SU-DHL-6 (cell line): ENCODE data around the gene CZIB.
A peak's percentile ranks its signal among the peaks of the same experiment; 100 is the strongest.

ENCODE experiments used
- H2AFZ ChIP-seq: fragments of 200-600 bp; sonication (generic); 2 replicates; pipeline ENCODE4 v1.6.1; 2014; ENCODE audit warnings: low read depth, mild to moderate bottlenecking, moderate library complexity, mixed read lengths, antibody characterized with exemption, low read length; ENCODE audit not compliant: severe bottlenecking
- H3F3A ChIP-seq: fragments of 200-600 bp; shearing (Covaris generic); 2 replicates; pipeline ENCODE4 v1.6.0; 2016; ENCODE audit warnings: antibody characterized with exemption, mild to moderate bottlenecking; ENCODE audit not compliant: insufficient read depth
- H3K27ac ChIP-seq: fragments of 200-600 bp; sonication (generic); 2 replicates; pipeline ENCODE4 v1.5.1; 2016; ENCODE audit warnings: low read depth, mild to moderate bottlenecking, low read length, moderate library complexity, mixed read lengths
- H3K27me3 ChIP-seq: fragments of 200-600 bp; sonication (generic), shearing (Covaris generic); 2 replicates; pipeline ENCODE4 v1.6.0; 2014; ENCODE audit warnings: mild to moderate bottlenecking, low read length
- H3K36me3 ChIP-seq: fragments of 200-600 bp; sonication (generic); 2 replicates; pipeline ENCODE4 v1.6.1; 2014; ENCODE audit warnings: mild to moderate bottlenecking, low read length, mixed read lengths
- H3K4me2 ChIP-seq: fragments of 300-600, 200-600 bp; shearing (Covaris generic), sonication (generic); 2 replicates; pipeline ENCODE4 v1.6.0; 2014; ENCODE audit warnings: low read length, low read depth, mild to moderate bottlenecking; ENCODE audit not compliant: poor library complexity, severe bottlenecking
- H3K4me3 ChIP-seq: fragments of 200-600 bp; sonication (generic); 2 replicates; pipeline ENCODE4 v1.5.1; 2014; ENCODE audit warnings: antibody characterized with exemption, low read length, mild to moderate bottlenecking, mixed read lengths; ENCODE audit not compliant: insufficient read depth, poor library complexity, severe bottlenecking
- H3K79me2 ChIP-seq: fragments of 200-600 bp; sonication (generic); 2 replicates; pipeline ENCODE4 v1.6.1; 2014; ENCODE audit warnings: mild to moderate bottlenecking, low read length, moderate library complexity; ENCODE audit not compliant: insufficient read depth
- H3K9ac ChIP-seq: fragments of 200-600 bp; sonication (generic); 2 replicates; pipeline ENCODE4 v1.7.0; 2014; ENCODE audit warnings: mild to moderate bottlenecking, low read length
- H3K9me2 ChIP-seq: fragments of 200-600 bp; sonication (generic); replicated peaks from 2 replicates; pipeline ENCODE4 v1.6.1; 2014; ENCODE audit warnings: low read length; ENCODE audit not compliant: insufficient read depth
- H3K9me3 ChIP-seq: fragments of 200-600 bp; sonication (generic); 2 replicates; pipeline ENCODE4 v1.6.1; 2014; ENCODE audit warnings: low read length, mixed read lengths; ENCODE audit not compliant: insufficient read depth
- H4K20me1 ChIP-seq: fragments of 200-600 bp; sonication (generic); 2 replicates; pipeline ENCODE4 v1.6.1; 2014; ENCODE audit warnings: low read depth, mild to moderate bottlenecking, antibody characterized with exemption, low read length, moderate library complexity, mixed read lengths
- EZH2phosphoT487 ChIP-seq: fragments of 200-600 bp; sonication (generic), shearing (Covaris generic); conservative IDR thresholded peaks from 2 replicates; pipeline ENCODE4 v1.6.1; 2018; ENCODE audit warnings: mild to moderate bottlenecking, antibody characterized with exemption, low read length, moderate library complexity, mixed read lengths
- TF ChIP-seq, protein P1 (sequence below): fragments of 200-600 bp; sonication (generic); IDR thresholded peaks from one replicate; pipeline ENCODE4 v1.5.1; 2017; ENCODE audit warnings: antibody characterized with exemption, mild to moderate bottlenecking, low read length, moderate library complexity; ENCODE audit not compliant: insufficient read depth, poor library complexity, severe bottlenecking

The CZIB gene

DNA sequence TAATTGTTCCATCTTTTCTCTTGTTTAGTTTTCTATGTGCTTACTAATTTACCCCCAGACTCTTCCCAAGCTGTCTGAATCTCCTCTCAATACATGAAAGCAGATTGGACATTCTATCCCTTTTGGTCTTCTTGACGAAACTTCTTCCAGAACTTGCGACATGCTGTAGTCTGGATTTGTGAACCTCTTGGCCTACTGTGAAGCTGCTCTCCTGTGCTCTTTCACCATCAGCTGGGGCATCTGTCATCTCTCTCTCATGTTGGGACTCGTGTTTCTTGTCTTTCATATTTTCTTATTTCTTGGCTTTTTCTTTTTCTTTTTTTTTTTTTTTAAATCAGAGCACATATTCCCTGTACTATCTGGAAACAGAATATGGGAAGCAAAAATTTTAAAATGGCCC is 17.0 kb downstream of the CZIB start:
- Histone ChIP-seq H3K27ac (no peak overlapping the region), H3K36me3 (peaks cover 57% of the 10 kb centered on the region), H2AFZ (no peak overlapping the region), H3K79me2 (no peaks in the 10 kb centered on the region), H3F3A (peaks cover 3% of the 10 kb centered on the region; the same call in 1 of the 2 replicates), H3K9ac (no peak overlapping the region), H3K27me3 (no peaks in the 10 kb centered on the region), H3K9me3 (peaks cover 20% of the 10 kb centered on the region; the same call in 1 of the 2 replicates), H3K9me2 (no peaks in the 10 kb centered on the region), H3K4me2 (no peak overlapping the region), H4K20me1 (no peaks in the 10 kb centered on the region), H3K4me3 (no peak overlapping the region)
- TF ChIP-seq, protein P1, sequence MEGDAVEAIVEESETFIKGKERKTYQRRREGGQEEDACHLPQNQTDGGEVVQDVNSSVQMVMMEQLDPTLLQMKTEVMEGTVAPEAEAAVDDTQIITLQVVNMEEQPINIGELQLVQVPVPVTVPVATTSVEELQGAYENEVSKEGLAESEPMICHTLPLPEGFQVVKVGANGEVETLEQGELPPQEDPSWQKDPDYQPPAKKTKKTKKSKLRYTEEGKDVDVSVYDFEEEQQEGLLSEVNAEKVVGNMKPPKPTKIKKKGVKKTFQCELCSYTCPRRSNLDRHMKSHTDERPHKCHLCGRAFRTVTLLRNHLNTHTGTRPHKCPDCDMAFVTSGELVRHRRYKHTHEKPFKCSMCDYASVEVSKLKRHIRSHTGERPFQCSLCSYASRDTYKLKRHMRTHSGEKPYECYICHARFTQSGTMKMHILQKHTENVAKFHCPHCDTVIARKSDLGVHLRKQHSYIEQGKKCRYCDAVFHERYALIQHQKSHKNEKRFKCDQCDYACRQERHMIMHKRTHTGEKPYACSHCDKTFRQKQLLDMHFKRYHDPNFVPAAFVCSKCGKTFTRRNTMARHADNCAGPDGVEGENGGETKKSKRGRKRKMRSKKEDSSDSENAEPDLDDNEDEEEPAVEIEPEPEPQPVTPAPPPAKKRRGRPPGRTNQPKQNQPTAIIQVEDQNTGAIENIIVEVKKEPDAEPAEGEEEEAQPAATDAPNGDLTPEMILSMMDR, result no peak
- TF ChIP-seq EZH2phosphoT487, result no peak

DNA sequence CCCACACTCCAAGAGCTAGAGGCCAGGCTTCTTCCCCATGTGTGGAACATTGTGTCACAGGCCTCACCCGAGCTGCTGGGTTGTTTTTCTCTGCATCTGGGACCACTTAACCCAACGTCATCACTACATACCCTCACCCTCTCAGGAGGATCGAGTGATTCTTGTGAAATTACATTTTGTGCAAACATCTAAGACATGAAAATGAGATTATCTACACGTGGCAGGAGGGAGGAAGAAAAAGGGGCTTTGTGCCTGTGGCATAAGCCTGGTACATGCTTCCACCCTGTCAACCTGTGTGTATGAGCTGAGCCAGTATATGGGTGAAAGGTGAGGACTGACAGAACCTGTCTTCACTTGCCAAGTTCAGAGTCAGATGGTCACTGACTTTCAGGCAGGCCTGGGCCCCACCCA is 22.2 kb downstream of the CZIB start:
- no peaks in the 10 kb centered on the region for H3K79me2 ChIP-seq
- H2AFZ ChIP-seq, result no peak overlapping the region
- H3K27me3 ChIP-seq, result no peaks in the 10 kb centered on the region
- peaks cover 3% of the 10 kb centered on the region; the same call in 1 of the 2 replicates for H3F3A ChIP-seq
- no peaks in the 10 kb centered on the region for H3K9me3 ChIP-seq
- no peak overlapping the region for H3K9ac ChIP-seq
- TF ChIP-seq EZH2phosphoT487, result no peak
- TF ChIP-seq, protein P1, result no peak
- H3K4me2 ChIP-seq, result peak overlapping the region; percentile 90
- H3K9me2 ChIP-seq, result no peaks in the 10 kb centered on the region
- H3K27ac ChIP-seq, result no peak overlapping the region
- no peaks in the 10 kb centered on the region for H4K20me1 ChIP-seq
- H3K36me3 ChIP-seq, result peaks cover 9% of the 10 kb centered on the region
- no peak overlapping the region for H3K4me3 ChIP-seq

DNA sequence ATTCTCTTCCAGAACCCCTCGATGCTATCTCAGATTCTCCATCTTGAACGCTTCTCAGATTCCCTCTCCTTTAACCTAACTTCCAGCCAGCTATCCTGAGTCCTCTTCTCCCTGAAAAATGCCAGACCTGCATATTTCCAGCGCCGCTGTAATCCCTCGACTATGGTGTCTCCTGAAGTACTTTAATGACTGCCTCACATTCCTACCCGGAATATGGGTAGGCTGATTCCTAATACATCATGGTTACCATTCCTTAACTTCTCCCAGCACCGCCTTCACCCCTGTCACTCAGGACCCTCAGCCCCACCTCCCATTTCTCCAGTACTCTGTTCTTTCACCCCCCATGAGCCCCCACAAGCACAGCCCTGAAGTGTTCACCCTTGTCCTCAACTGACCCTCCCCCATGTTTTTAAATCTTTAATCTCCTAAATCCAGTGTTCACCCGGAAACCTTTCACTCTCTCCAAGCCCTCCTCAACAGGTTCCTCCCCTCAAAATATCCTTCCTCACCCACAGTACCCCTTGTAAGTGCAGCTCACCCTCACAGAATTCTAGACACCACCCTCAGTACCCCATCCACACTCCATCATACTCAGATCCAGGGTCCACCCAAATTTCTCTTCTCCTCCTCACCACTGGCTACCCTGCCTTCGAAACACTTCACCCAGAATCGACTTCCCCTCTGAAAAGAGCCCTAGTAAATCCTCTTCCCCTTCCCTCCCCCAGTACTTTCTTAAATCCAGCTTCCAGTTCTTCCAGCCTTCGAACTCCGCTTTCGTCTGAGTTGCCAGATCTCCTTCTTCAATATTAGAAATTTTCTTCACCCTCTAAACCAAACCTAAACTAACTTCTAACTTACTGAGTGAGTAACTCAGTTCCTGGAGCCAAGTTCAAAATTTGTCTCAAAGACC is 22.9 kb downstream of the CZIB start:
- H3K36me3 ChIP-seq, result 0 out of 2 replicates have a peak, but pooled peaks cover 3% of the 10 kb centered on the region
- H3K9me3 ChIP-seq, result no peaks in the 10 kb centered on the region
- H2AFZ ChIP-seq, result peak overlapping the region; percentile 87
- H3K9ac ChIP-seq, result peak overlapping the region; percentile 97
- no peaks in the 10 kb centered on the region for H3F3A ChIP-seq
- no peaks in the 10 kb centered on the region for H3K79me2 ChIP-seq
- no peaks in the 10 kb centered on the region for H4K20me1 ChIP-seq
- no peaks in the 10 kb centered on the region for H3K9me2 ChIP-seq
- H3K4me3 ChIP-seq, result peak overlapping the region; percentile 90
- H3K27me3 ChIP-seq, result no peaks in the 10 kb centered on the region
- TF ChIP-seq, protein P1, result no peak
- TF ChIP-seq EZH2phosphoT487, result no peak
- H3K4me2 ChIP-seq, result peak overlapping the region; percentile 90
- H3K27ac ChIP-seq, result peak overlapping the region; percentile 51; the same call in 1 of the 2 replicates
